Osteoblast (primary cell): Measurements from ENCODE around the gene CELA2A. TPM values are rescaled to one million over a fixed set of nuclear protein-coding genes. Genes with fewer than 3 reads are reported as not detected.
"Not testable (repeated sequence)": the region's sequence is repeated elsewhere in the genome, so short reads cannot be mapped to it uniquely, and the experiment has no call there.

Experiments
- DNase-seq: peaks from one replicate; pipeline ENCODE4 v3.0.0; 2011; ENCODE audit warnings: low spot score, mixed read lengths; ENCODE audit not compliant: insufficient read length; ENCODE audit errors: missing footprints
- H2AFZ ChIP-seq: 2 replicates; pipeline ENCODE4 v1.6.0; 2011; ENCODE audit warnings: mild to moderate bottlenecking, low read length
- H3K27ac ChIP-seq: 2 replicates; pipeline ENCODE4 v1.5.1; 2011; ENCODE audit warnings: mild to moderate bottlenecking, low read depth, low read length, moderate library complexity
- H3K27me3 ChIP-seq: 2 replicates; pipeline ENCODE4 v1.6.0; 2012; ENCODE audit warnings: mild to moderate bottlenecking, control low read depth, inconsistent platforms, low read length, moderate library complexity; ENCODE audit not compliant: insufficient read depth
- H3K36me3 ChIP-seq: 2 replicates; pipeline ENCODE4 v1.5.1; 2011; ENCODE audit warnings: mild to moderate bottlenecking, low read length, control low read depth, moderate library complexity; ENCODE audit not compliant: insufficient read depth
- H3K4me1 ChIP-seq: 2 replicates; pipeline ENCODE4 v1.5.1; 2011; ENCODE audit warnings: mild to moderate bottlenecking, low read length, control low read depth, moderate library complexity; ENCODE audit not compliant: insufficient read depth
- H3K4me2 ChIP-seq: 2 replicates; pipeline ENCODE4 v1.6.0; 2011; ENCODE audit warnings: mild to moderate bottlenecking, low read length; ENCODE audit not compliant: insufficient read depth
- H3K4me3 ChIP-seq: fragments of 200-600 bp; sonication (generic); 3 replicates; pipeline ENCODE4 v1.5.1; 2012; ENCODE audit warnings: mild to moderate bottlenecking, low read length, inconsistent platforms; ENCODE audit not compliant: insufficient read depth
- H3K79me2 ChIP-seq: 2 replicates; pipeline ENCODE4 v1.6.0; 2012; ENCODE audit warnings: mild to moderate bottlenecking, low read length, control low read depth, inconsistent platforms; ENCODE audit not compliant: insufficient read depth
- H3K9me3 ChIP-seq: 2 replicates; pipeline ENCODE4 v1.5.1; 2011; ENCODE audit warnings: low read depth, low read length, control low read depth
- H4K20me1 ChIP-seq: 2 replicates; pipeline ENCODE4 v1.6.0; 2012; ENCODE audit warnings: mild to moderate bottlenecking, low read length, control low read depth; ENCODE audit not compliant: insufficient read depth
- CTCF ChIP-seq: IDR thresholded peaks from 2 replicates; pipeline ENCODE4 v1.5.1; 2011; ENCODE audit warnings: mild to moderate bottlenecking, low read depth, low read length, moderate library complexity; ENCODE audit errors: extremely low read depth
- total RNA-seq: library from RNA; depleted of rRNA; stranded (reverse); fragments of >200 nt; gene quantifications from 2 replicates; pipeline ENCODE4 v1.2.3, GENCODE V29; 2012

The CELA2A gene
- total RNA-seq, 1 donor, result not detected

GRCh38 chr1:15457585-15457984, 1.1 kb downstream of the CELA2A start:
- Histone ChIP-seq H4K20me1 (no peaks in the 10 kb centered on the region), H3K27me3 (no peaks in the 10 kb centered on the region), H3K4me2 (no peak overlapping the region), H3K27ac (no peak overlapping the region), H3K9me3 (no peaks in the 10 kb centered on the region), H2AFZ (no peak overlapping the region), H3K4me3 (no peak overlapping the region), H3K79me2 (no peaks in the 10 kb centered on the region), H3K4me1 (peaks cover 18% of the 10 kb centered on the region), H3K36me3 (no peaks in the 10 kb centered on the region)
- DNase-seq, result no peak
- no peak for TF ChIP-seq CTCF

GRCh38 chr1:15458388-15458787, 1.9 kb downstream of the CELA2A start:
- not testable (repeated sequence) for H3K4me3 ChIP-seq, H3K36me3 ChIP-seq, H3K4me2 ChIP-seq, DNase-seq, H3K27me3 ChIP-seq, H3K27ac ChIP-seq, H3K9me3 ChIP-seq, H2AFZ ChIP-seq, H4K20me1 ChIP-seq, H3K79me2 ChIP-seq
- H3K4me1 ChIP-seq, result peaks cover 18% of the 10 kb centered on the region

GRCh38 chr1:15459771-15460707, 3.5 kb downstream of the CELA2A start:
- Histone ChIP-seq H3K4me3 (no peak overlapping the region), H3K9me3 (no peaks in the 10 kb centered on the region), H3K4me2 (no peak overlapping the region), H3K27ac (no peak overlapping the region), H3K36me3 (no peaks in the 10 kb centered on the region), H3K4me1 (peaks cover 6% of the 10 kb centered on the region), H4K20me1 (no peaks in the 10 kb centered on the region), H3K79me2 (no peaks in the 10 kb centered on the region), H2AFZ (no peak overlapping the region), H3K27me3 (no peaks in the 10 kb centered on the region)
- peak; percentile 83 for DNase-seq
- TF ChIP-seq CTCF, result no peak

GRCh38 chr1:15460708-15461095, 4.2 kb downstream of the CELA2A start:
- Histone ChIP-seq H2AFZ (no peak overlapping the region), H3K79me2 (no peaks in the 10 kb centered on the region), H3K9me3 (no peaks in the 10 kb centered on the region), H3K27ac (no peak overlapping the region), H3K4me1 (peaks cover 6% of the 10 kb centered on the region), H3K4me2 (no peak overlapping the region), H3K27me3 (no peaks in the 10 kb centered on the region), H3K36me3 (no peaks in the 10 kb centered on the region), H3K4me3 (no peak overlapping the region), H4K20me1 (no peaks in the 10 kb centered on the region)
- no peak for DNase-seq
- no peak for TF ChIP-seq CTCF

- DNase-seq, H4K20me1 ChIP-seq, H3K27me3 ChIP-seq, H3K4me1 ChIP-seq, H3K4me2 ChIP-seq, H3K27ac ChIP-seq, H3K79me2 ChIP-seq, H3K36me3 ChIP-seq, H3K9me3 ChIP-seq, H3K4me3 ChIP-seq, H2AFZ ChIP-seq: not testable (repeated sequence)
These were observed 6.7 kb downstream of the CELA2A start for GRCh38 chr1:15463064-15463800.

GRCh38 chr1:15463926-15464322, 7.4 kb downstream of the CELA2A start:
- H3K27ac ChIP-seq, H3K36me3 ChIP-seq, H3K4me2 ChIP-seq, DNase-seq, H3K9me3 ChIP-seq, H4K20me1 ChIP-seq, H3K27me3 ChIP-seq, H3K4me1 ChIP-seq, H3K4me3 ChIP-seq, H3K79me2 ChIP-seq, H2AFZ ChIP-seq: not testable (repeated sequence)
